Fibroblast of the conjunctiva (primary cell): Measurements from ENCODE around the gene TPP1.

Experiments
- DNase-seq: peaks from one replicate; pipeline ENCODE4 v3.0.0-alpha.2; 2010; ENCODE audit warnings: low read depth

The TPP1 gene

DNA sequence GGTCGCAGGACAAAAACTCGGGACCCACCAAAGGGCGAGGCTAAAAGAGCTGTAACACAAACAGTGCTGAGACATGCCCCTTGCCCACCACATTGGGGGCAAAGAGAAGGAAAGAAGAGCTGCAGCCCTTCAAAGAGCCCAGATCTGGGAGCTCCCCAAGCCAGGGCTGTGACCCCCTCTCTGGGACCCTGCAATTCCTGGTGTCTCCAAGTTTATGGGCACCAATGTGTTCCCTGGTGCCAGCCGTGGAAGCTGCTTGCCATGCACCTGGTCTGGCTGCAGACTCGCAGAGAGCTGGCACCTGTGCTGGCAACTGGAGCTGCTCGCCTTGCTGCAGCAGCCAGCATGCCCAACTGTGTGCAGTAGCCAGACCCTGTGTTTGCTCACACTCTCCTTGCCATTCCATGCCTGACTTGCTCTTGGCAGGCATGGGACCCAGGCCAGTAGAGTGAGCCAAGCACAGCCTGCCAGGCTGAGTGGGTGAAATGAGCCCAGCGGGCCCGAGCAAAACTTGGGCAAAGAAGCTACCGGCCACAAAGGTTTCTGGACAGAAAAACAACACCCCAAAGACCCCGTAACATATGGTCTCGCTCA is 31.8 kb downstream of the TPP1 start:
- DNase-seq, result no peak

DNA sequence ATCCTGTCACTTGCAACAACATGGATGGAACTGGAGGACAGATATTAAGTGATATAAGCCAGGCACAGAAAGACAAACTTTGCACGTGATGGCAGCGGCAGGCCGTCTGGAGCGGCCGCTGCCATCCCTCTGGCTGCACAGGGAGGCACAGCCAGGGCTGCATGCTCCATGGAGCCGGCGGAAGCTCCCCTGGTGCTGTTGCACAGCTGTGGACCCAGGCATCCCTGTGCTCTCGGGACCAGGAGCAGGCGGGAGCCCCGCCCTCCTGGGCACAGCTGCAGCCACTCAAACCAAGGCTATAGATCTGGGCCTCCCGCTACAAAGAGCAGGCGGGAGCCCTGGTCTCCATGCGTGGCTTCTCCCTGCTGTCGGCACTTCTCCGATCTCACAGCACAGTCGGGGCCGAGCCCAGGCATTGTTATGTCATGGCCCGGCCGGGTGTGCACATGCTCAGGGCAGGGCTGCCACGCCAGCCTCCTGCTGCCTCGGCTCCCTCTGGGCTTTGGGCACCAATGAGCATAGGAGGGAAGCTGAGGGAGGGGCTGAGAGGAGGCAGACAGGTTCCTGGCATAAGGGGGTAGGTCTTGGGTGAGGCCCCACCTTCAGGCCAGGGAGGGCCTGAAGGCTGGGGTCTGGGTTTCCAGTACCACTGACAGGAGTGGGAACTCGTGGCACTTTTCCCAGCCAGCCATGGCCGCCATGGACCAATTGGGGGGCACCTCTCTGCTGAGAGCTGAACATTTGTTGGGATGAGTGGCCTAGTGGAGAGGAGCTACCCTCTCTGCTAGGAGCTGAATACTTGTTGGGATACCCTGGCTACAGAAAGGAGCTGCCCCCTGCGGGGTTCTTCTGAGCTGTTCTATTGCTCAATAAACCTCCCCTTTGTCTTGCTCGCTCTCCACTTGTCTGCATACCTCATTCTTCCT is 32.5 kb downstream of the TPP1 start:
- DNase-seq, result no peak

DNA sequence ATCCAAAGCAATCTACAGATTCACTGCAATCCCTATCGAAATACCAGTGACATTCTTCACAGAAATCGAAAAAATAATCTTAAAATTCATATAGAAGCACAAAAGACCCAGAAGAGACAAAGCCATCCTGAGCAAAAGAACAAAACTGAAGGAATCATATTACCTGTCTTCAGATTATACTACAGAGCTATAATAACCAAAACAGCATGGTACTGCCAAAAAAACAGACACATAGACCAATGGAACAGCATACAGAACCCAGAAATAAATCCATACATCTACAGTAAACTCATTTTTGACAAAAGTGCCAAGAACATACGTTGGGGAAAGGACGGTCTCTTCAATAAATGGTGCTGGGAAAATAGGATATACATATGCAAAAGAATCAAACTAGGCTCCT is 34.7 kb downstream of the TPP1 start:
- DNase-seq, result no peak

DNA sequence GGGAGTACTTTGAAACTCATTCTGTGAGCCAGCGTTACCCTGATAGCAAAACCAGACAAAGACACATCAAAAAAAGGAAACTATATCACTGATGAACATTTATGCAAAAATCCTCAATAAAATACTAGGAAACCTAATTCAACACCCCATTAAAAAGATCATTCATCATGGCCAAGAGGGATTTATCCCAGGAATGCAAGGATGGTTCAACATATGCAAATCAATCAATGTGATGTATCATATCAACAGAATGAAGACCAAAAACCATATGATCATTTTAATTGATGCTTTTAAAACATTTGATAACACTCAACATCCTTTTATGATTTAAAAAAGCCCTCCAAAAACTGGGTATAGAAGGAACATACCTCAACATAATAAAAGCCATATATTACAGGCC is 35.6 kb downstream of the TPP1 start:
- no peak for DNase-seq

DNA sequence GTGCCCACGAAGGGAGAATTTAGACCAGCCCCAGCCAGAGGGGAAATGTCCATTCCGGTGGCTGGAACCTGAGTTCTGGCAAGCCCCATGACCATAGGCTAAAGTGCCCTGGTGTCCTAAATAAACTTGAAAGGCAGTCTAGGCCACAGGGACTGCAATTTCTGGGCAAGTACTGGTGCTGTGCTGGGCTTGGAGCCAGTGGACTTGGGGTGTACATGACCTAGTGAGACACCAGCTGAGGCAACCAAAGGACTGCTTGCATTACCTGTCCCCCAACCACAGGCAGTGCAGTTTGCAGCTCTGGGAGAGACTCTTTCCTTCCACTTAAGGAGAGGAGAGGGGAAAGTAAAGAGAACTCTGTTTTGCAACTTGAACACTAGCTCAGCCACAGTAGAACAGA is 39.5 kb downstream of the TPP1 start:
- no peak for DNase-seq

DNA sequence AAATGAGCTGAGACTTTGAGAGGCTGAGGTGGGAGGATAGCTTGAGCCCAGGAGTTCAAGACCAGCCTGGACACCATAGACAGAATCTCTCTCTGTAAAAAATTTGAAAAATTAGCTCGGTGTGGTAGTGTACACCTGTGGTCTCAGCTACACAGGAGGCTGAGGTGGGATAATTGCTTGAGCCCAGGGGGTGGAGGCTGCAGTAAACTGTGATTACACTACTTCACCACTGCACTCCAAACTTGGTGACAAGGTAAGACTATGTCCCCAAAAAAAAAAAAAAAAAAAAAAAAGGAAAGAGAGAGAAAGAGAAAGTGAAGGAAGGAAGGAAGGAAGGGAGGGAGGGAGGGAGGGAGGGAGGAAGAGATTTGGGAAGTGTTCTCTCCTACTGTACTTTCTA is 41.1 kb downstream of the TPP1 start:
- DNase-seq, result no peak

DNA sequence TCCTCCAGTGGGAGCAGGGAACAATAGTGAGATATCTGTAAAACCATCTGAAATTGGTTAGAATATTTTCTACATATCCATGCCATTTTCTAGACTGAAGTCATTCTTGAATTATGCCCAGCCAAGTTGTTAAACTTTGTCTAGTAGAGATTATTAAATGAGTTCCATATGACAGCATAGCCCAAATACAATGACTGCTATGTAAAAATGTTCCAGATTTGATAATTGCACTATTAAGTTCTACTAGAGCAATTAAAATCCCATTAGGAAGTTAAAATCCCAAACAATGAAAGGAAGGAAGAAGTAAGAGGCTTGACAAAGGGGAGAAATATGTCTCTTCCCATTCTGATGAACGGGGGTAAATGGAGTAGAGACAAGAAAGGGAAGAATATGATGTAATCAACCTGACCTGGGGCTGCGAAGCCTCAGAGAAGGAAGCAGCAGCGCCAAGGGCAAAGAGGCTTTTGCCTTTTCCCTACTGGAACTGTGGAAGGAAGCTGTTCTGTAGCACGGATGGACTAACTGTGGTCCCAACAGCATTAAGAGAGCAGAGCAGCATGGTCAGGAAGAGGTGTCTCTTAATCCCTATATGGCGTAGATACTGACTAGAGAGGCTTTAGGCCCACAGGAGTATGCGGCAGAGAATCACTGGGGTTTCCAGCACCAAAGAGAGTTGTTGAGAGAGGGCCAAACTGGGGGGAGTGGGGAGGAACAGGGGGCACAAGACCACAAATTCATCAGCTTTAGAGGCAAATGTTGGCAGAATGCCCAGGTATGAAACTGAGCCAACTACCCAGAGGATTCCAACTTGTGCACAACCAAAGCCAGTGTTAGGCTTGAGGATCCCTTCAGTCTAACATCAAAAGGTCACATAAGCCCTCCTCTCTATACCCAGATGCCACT is 42.5 kb downstream of the TPP1 start:
- peak; percentile 72 for DNase-seq

DNA sequence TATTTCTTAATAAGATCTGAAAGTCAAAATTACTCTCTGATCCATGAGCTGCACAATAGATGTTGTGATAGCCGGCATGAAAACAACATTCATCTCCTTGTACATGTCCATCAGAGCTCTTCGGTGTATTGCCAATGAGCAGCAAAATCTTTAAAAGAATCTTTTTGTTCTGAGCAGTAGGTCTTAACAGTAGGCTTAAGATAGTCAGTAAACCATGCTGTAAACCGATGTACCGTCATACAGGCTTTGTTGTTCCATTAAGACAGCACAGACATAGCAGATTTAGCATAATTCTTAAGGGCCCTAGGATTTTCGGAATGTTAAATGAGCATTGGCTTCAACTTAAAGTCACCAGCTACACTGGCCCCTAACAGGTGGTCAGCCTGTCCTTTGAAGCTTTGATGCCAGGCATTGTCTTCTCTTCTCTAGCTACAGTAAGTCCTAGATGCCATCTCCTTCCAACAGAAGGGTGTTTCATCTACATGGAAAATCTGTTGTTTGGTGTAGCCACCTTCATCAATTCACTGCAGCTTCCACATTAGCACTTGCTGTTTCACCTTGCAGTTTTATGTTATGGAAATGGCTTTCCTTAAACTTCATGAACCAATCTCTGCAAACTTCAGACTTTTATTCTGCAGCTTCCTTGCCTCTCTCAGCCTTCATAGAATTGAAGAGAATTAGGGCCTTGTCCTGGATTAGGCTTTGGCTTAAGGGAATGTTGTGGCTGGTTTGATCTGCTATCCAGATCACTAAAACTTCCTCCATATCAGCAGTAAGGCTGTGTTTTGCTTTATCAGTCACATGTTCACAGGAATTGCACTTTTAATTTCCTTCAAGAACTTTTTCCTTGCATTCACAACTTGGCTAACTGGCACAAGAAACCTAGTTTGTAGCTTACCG is 44.2 kb downstream of the TPP1 start:
- DNase-seq, result no peak

DNA sequence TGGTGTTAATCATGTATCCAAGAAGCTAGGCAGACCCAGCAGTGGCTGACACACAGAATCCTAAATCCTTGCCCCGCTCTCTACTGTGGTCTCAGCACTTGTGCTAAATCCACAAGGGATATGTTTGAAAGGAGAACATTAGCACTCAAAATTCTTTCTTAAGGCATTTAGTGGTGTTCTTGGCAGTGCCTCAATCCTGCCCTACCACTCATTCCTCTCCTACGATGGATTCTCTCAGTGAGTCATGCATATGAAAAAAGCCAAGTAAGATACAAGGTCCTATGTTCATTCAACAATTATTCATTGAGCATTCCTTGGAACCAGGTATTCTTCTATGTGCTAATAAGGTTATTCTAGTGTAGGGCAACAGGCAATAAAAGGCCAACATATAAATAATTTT is 47.0 kb downstream of the TPP1 start:
- DNase-seq, result peak; percentile 66

DNA sequence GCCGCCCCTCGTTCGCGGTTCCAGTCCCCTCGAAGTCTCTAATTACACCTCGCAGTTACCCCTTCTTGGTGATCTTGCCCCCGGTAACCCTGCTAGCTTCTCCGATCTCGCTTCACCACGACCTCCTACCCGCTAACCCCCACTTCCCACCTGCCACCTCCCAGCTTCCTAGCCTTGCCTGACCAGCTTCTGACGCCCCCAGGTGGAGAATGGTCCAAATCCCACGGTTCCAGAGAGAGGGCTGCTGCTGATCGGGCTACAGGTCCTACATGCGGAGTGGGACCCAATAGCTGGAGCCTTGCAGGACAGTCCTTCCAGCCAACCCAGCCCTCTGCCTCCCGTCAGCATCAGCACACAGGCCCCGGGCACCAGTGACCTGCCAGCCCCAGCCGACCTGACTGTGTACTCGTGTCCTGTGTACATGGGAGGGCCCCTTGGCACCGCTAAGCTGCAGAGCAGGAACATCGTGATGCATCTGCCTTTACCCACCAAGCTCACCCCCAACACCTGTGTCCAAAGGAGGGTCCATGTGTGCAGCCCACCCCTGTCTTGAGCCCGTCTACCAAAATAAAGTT is 47.7 kb downstream of the TPP1 start:
- no peak for DNase-seq

DNA sequence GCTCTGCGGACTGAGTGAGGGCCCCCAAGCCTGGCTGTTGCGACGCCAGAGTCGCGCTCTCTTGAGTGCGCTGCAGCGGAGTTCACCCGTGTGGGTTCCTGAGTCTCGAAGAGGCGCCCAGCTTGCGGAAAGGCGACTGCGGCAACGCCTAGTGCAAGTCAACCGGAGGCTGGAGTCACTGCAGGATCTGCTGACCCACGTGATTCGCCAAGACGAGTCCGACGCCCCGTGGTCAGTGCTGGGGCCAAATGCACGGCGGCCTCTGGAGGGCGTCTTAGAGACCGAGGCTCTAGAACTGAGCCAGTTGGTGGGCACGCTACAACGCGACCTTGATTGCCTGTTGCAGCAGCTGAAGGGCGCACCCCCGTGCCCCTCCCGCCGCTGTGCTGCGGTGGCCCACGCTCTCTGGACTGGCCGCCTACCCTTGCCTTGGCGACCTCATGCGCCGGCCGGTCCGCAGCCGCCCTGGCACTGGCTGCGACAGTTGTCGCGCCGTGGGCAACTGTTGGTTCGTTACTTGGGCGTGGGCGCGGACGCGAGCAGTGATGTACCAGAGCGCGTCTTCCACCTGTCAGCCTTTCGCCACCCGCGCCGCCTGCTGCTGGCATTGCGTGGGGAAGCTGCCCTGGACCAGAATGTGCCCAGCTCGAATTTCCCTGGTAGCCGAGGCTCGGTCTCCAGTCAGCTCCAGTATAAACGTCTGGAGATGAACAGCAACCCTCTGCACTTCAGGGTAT is 48.4 kb downstream of the TPP1 start:
- no peak for DNase-seq

DNA sequence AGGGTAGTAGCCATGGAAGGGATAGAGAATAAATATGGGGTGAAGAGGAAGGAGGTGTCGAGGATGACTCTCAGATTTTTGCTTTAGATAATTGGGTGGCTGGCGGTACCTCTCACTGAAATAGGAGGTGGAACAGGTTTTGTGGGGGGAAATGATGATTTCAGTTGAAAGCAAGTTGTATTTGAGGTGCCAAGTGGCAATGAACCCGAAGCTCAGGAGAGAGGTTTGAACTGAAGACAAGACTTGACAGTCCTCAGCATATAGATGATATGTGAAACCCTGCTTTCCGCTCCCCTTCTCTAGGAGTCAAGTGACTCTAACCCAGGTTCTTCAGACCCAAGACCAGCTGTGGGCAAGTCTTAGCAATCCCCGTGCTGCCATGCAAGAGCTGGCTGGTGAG is 49.5 kb downstream of the TPP1 start:
- DNase-seq, result no peak

DNA sequence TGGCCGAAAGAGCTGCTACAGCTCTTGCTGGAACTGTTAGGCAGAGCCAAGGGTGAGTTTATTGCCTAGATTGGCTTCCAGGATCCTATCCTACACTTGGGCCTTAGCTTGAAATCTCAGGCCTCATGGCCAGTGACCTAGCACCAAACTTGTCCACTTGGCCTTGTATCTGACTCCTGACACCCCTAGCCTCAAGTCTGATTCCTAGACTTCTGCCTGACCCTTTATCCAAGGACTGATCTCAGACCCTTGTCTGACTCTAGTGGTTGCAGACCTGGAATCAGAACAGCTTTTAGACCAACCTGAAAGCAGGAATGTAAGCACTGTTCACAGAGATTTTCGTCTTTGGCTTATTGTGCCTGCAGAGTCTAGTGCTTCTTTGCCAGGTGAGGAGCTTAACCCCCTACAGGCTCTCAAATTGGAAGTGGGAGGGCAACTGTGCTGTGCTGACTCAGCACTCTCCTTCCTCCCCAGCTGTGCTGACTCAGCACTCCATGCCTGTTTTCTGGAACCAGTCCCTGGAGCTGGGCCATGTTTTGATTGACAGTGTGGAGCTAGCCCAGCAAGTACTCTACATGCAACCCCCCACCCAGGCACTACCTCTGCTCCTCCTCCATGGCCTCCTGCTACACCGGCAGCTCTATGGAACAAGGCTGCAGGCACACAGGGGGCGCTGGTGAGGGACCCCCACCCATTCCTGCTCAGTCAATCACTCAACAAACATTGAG is 50.9 kb downstream of the TPP1 start:
- peak; percentile 64 for DNase-seq

DNA sequence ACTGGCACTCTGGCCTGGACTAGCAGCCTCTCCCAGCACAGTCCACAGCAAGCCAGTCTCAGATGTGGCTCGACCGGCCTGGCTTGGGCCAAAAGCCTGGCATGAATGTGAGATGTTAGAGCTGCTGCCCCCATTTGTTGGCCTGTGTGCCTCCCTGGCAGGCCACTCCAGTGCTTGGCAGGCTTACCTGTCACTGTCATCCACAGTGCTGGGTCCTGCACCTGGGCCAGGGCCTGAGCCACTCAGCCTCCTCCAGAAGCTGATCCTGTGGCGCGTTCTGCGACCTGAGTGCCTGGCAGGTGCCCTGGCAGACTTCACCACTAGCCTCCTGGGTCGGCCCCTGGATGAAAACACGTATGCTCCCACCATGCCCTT is 51.9 kb downstream of the TPP1 start:
- DNase-seq, result no peak

DNA sequence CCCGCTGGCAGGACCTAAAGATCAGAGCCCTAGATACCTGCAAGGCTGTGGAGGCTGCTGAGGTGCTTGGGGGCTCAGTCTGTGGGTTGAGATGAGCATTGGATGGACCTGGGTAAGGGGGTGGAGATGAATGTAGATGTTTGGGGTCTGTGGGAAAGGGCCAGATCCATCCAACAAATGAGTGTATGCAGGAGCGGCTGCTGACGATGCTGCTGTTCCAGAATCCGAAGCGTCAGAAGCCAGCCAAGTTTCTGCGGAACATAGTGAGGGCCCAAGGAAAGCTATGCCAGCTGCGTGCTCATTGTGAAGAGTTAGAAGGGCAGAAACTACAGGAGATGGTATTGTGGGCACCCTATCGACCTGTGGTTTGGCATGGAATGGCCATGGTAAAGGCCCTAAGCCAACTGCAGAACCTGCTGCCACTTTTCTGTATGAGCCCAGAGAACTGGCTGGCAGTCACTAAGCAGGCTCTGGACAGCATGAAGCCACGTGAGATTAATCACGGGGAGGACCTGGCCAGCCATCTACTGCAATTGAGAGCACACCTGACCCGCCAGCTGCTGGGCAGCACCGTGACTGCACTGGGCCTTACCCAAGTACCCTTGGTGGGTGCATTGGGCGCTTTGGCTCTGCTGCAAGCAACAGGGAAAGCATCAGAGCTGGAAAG is 52.4 kb downstream of the TPP1 start:
- DNase-seq, result no peak

DNA sequence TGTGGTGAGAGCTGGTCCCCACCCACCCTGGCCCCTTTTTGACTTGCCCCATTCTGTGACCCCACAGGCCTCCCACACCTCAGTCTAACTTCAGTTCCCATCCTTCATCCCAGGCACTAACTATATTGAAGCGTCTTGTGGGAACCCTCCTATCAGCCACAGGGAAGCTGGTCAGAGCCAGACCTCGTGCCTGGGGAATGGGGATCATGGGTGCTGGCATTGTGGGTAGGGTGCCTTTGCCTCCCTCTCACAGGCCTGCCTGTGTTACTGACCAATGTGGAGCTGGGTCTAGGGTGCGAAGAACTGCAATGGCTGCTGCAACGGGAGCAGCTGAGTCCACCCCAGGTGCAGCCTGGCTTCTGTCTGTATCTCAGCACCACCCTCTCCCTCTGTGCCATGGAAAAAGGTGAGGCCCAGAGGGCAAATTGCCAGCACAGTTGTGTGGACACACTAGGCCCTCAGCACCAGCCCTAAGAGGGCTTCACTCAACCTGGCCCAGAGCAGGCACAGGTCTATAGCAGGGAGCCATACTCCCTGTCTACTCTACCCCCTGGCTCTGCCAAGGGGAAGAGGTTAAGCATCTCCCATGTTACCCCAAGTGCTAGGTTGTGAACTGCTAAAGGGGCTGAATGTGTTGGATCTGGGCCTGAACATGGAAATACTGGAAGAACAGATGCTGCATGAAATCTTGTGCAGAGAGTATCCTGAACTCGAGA is 53.1 kb downstream of the TPP1 start:
- DNase-seq, result no peak

DNA sequence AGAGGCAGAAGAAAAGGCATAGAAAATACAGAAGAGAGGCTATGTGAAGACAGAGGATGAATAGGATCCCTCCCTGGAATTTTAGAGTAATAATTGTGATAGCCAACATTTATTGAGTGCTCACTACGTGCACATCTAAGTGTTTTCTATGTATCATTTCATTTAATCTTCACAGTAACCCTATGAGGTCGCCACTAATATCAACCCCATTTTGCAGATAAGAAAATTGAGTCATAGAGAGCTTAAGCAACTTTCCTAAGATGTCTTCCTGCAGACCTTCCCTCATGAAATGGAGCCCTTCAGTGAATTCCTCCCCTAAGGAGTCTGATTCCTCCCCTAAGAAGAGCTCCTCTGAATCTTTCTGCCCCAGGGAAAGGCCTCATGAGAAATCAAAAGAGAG is 53.9 kb downstream of the TPP1 start:
- DNase-seq, result no peak

DNA sequence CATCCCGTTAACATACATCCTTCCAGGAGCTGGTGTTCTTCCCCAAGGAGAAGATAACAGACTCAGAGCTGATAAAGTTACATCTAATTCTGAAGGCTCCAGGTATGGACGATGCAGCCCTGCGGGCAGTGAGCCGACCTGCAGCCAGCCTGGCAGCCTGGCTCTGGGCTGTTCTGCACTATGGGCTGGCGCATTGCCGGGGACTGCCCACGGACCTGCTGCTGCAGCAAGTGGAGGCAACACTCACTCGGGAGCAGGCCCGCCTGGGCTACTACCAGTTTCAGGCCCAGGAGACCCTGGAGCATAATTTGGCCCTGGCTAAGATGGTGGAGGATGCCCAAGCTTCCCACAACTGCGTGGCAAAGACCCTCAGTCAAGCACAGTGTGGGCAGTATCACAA is 55.6 kb downstream of the TPP1 start:
- no peak for DNase-seq

DNA sequence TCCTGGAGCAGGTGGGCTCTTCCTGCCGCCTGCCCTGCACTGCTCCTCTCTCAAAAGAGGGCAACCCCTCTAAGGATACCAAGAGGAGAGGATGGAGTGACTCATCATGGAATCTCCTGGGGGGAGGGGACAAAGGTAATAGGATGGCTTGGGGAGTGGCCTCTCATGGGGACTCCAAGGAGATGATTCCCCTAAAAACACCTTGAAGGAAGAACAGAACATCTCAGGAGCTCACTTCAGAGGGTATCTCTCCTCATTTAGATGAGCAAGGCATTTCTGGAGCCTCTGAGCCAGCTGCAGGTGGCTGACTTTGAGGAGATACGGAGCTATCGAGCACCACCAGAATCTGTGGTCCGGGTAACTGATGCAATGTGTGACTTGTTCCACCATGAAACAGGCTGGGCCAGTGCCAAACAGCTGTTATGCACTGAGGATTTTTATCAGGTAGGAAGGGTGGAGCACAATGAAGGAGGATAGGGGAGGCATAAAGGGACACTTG is 56.1 kb downstream of the TPP1 start:
- DNase-seq, result no peak
